GM21576 (cell line): ENCODE data around the gene CCDC86.
"Not testable (repeated sequence)": the region's sequence is repeated elsewhere in the genome, so short reads cannot be mapped to it uniquely, and the experiment has no call there.

ENCODE experiments used
- ATAC-seq: cut with Tn5 transposase; IDR thresholded peaks from one replicate; pipeline ENCODE4 v1.9.1; 2021; ENCODE audit warnings: mild to moderate bottlenecking, moderate library complexity; ENCODE audit not compliant: unreplicated experiment

The CCDC86 gene, protein sequence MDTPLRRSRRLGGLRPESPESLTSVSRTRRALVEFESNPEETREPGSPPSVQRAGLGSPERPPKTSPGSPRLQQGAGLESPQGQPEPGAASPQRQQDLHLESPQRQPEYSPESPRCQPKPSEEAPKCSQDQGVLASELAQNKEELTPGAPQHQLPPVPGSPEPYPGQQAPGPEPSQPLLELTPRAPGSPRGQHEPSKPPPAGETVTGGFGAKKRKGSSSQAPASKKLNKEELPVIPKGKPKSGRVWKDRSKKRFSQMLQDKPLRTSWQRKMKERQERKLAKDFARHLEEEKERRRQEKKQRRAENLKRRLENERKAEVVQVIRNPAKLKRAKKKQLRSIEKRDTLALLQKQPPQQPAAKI

DNA sequence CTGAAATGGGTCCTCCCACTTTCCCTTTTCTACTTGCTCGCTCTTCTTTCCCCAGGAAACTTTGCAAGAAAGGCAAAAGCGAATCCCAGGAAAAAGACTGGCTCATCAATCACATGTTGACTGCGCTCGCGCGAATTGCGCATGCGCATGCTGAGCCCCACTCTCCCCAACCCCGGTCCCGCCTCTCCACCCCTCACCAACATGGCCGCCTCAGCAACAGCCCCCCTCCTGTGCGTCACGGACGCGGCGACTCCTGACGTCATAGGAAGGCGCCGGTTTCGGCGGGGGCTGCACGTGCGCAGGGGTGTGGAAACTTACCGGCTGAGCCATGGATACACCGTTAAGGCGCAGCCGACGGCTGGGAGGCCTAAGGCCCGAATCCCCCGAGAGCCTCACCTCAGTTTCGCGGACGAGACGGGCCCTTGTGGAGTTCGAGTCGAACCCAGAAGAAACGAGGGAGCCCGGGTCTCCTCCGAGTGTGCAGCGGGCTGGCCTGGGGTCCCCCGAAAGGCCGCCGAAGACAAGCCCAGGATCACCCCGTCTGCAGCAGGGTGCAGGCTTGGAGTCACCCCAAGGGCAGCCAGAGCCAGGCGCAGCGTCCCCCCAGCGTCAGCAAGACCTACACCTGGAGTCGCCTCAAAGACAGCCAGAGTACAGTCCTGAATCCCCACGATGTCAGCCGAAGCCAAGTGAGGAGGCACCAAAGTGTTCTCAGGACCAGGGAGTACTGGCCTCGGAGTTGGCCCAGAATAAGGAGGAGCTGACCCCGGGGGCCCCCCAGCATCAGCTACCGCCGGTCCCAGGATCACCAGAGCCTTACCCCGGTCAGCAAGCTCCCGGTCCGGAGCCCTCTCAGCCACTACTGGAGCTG lies at the start of gene CCDC86:
CCDC86 (plus strand) TSS at position 317 of the 871 bp plus-strand sequence; CDS start at position 329, 12 bp downstream.
- peak; percentile 68 for ATAC-seq

DNA sequence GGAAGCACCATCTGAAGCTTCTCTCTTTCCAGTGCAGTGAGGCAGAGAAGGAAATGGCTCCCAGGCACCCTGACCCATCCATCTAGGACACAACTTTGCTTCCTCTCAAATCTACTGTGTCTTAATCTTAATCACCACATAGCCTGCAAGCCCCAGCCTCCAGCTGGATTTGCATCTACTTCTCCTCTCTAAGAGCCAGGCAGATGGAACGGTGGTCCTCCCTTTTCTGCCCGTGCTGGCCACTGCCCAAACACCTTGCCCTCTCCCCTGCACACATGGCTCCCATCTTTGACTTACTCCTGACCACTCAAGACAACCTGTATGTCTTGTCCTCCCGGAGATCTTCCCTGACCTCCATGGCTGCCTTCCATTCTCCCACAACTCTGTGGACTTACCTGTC lies 49.4 kb upstream of the CCDC86 start:
- ATAC-seq: no peak

DNA sequence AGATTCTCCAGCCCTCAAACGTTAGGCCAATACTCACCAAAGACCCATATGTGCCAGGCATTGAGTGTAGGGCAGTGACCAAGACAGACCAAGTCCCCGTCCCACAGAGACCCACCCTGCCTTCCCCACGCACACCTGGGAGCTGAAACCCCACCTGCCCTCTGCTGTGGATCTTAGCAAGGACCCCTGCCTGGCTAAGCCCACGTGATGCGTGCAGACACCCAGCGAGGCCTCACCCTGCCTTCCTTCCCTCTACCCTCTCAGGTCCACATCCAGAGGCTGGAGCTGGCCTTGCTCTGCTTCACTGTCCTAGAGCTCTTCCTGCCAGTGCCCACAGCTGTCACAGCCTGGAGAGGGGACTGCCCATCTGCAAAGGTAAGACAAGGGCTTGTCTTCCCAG lies 46.6 kb upstream of the CCDC86 start:
- ATAC-seq: no peak

DNA sequence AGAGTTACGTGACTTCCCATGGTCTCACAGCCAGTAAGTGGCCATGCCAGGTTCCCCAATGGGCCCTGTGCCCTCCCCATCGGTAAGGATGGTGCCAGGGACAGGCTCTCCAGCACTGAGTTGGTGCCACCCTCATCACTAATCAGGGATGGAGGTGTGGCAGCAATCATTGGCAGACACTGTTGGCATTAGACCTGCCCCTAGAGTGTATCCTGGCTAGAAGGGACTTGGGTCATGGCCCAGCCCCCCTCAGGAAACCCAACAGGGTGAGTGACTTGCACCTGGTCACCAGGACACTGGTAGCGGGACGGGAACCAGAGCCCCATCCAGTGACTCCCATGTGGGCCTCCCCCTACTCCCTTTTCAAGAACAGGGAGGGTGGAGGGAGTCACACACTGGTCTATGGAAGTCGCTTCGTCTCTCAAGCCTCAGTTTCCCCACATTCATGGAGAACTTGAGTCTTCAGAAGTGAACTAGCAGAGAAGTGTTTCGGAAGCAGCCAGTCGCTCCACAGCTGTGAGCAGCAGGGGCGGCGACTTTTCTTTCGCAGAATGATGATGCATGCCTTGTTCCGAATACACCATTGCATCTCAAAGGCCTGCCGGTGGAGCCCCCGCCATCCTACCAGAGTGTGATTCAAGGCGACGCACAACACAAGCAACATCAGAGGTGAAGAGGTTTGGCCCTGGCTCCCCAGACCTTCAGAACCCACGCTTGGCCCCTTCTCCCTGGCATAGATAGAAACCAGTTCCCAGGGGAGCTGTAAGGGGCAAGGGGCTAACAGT lies 43.9 kb upstream of the CCDC86 start:
- no peak for ATAC-seq

DNA sequence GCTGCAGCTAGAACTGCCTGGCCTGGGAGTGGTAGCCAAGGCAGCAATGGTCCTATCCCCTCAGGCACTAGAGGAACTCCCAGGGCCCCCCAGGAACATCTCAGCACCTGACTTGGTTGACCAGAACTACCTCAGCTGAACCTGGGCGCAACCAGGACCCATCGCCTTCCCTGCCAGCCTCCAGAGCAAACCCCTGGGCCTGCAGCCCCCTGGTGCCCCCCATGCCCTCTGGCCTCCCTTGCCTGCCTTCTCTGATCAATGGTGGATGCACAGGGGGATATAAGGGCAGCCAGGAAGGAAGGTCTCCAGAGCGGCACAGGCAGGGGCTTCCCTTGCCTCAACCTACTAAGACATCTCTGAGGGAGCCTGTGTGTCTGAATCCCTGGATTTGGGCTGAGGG lies 43.3 kb upstream of the CCDC86 start:
- no peak for ATAC-seq

DNA sequence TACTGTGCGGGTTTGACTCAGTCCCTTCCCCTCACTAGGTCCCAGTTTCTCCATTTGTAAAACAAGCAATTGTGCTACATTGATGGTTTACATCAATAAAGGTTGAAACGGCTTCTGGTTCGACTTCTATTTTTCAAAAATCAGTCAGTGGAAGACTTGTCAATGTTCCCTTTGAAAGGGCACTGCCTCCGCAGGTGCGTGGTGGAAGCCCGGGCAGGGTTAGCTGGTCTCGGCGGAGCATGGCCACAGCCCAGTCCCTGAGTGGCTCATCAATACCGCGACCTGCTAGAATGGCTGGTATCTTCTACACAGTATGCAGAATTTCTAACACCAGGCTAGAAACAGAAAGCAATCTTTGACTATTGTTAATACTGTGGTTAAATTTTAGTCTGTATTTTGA lies 40.7 kb upstream of the CCDC86 start:
- ATAC-seq: no peak

DNA sequence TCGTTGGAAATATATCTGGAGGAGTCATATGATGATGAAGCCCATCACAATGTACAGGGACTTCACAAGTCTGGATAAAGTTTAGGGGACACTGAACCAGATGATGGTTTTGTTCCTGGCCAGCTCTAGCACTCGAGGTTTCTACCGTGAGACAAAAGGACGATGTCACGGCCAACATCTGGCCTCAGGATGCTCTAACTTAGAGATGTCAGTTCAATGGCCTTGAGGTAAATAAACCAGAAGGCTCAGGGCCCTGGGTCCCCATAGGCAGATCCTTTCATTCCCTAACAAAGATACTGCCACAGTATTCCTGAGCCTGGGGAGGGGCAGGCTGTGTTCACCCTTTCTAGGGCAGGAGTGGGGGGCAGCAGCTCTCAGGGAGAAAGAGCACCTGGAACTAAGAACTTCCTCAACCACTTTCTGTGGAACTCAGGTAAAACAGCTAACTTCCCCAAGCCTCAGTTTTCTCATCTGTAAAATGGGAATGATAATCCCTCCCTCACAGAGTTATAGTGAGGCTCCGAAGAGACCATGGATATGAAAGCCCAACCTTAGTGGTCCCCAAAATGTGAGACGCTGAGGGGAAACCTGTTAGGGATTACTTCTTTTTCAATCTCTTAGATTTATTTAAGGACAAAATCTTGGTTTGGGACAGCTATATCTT lies 38.5 kb upstream of the CCDC86 start:
- no peak for ATAC-seq

DNA sequence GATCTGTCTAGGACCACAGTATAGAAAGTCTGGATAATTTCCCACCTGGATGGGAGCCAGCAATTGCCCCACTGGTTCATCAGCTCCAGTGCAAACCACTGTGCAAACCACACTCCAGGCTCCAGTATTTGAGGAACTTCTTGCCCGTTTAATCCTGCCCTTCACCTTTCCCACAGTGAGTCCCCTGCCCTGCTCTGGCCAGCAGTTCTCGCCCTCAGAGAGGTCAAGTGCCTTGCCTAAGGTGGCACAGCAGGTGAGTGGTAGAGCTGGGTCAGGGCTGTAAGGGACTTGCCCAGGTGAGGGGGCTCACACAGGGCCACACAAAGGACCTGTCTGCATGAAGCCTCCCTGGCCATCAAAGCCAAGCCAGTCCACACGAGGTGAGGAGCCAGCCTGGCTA lies 32.7 kb upstream of the CCDC86 start:
- no peak for ATAC-seq

DNA sequence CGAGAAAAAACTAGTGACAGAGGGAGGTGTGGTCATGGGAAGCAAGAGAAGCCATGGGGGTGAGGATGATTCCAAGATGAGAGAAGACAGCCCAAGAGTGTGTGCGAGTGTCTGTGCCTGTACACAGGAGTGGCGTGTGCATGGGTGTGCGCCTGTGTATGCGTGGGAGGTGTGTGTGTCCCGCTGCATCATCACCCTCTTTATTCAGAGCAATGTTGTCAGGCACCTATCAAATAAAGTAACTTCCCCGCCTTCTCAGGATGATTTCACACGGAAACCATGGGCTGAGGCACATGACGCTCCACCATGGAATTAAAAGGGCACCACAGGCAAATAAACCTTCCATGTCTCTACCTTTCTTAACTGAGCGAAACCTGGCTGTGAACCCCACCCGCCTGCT lies 32.2 kb upstream of the CCDC86 start:
- ATAC-seq: no peak

DNA sequence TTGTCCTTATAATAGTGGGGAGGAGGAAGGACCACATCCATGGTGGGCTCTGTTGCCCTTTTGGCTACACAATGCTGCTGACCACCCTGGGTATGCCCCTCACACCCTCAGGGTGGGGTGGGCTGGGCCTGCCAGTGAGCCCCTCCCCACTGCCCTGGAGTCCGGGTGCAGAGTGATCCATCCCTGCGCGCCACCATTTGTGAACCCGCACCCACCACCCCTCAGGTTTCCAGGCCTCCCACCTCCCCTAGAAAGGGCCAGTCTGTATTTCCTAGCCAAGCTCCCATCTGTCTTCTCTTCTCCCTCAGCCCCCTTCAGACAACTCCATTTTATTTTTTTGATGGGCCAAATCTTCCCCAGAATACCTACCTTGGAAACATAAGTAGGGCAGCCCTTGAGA lies 31.8 kb upstream of the CCDC86 start:
- no peak for ATAC-seq

DNA sequence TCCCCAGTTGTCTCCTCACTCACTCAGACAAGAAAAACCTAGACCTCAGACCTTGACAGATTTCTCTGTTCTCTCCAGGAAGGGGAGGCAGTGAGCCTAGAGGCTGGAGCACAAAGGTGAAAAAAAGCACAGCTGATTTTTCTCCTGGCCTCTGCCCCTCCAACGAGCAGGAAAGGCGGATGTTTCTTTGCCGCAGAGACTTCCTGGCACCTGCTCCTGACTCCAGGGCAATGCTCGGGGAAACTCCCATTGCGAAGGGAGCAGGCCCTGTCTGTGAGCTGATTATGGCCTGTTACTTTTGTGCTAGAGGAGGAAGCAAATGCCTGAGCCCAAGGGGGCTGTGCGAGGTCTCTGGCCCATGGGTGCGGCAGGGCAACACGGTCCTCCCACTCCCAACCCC lies 31.3 kb upstream of the CCDC86 start:
- no peak for ATAC-seq

DNA sequence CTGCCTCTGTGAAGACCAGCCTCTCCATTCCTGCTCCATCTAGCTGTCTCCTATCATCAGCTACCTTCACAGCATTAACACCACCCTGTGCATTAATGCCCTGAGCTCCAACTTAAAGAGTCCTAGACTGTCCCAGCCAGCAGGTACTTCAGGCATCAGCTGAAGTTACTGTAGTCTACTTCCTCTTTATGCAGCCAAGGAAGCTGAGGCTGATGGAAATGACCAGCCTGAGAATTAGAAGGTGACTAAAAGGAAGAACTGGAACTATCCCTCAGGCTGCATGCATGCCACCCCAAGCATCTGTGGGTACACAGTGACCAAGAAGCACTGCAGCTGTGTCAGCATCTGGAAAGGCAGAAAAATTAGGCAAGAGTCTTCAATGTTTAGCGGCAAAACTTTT lies 28.6 kb upstream of the CCDC86 start:
- no peak for ATAC-seq

DNA sequence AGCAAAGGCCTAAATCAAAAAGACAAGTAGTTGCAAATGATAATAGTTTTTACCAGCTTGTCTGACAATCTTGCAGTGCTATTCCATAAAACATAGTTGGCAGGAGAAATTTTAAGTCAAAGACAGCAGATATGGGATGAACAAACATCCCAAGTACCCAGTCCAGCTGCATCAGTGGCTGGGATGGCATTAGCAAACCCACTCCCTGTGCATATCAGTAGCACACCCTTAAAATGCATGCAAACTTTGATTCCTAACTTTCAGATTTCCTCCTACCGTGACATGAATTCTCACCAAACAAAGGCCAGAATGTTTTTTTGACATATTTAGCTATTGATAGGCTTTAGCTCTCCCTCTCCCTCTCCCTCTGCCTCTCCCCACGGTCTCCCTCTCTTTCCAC lies 27.8 kb upstream of the CCDC86 start:
- ATAC-seq: no peak

DNA sequence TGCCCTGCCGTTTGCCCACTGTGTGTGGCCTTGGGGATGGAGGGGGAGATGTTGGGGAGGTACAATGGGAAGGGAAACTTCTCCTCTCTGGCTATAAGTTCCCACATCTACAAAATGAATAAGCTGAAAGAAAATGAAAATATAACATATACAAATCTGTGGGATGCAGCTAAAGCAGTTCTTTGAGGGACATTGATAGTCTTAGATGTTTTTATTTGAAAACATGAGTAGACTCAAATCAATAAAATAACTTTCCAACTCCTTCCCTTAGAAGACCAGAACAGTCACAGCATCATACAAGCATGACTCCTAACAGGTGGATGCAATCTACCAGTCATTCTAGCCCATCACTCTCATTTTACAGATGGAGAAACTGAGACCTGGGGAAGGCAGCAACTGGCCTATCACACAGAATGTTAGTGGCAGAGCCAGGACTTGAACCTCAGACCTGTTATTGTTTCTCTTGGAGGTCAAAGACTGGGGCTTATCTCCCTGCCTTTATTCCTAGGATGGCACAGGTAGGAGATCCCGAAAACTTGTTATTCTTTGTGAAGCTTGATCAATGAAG lies 25.2 kb upstream of the CCDC86 start:
- ATAC-seq: no peak

DNA sequence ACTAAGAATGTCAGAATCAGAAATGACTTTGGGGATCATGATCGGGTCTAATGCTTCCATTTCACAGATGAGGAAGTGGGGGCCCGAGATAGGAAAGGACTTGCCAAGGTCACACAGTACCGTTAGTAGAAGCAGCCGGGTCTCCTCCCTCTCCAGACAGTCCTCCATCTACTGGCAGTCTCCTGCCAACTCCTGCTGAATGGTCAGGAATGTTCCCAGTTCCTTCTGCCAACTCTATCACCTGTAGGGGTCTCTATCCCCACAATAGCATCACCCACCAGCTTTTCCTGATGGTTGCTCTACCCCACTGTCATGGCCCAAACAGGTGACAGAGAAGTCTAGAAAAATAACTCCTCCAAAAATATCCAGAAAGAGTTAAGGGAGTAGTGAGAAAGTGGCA lies 23.9 kb upstream of the CCDC86 start:
- ATAC-seq: no peak

DNA sequence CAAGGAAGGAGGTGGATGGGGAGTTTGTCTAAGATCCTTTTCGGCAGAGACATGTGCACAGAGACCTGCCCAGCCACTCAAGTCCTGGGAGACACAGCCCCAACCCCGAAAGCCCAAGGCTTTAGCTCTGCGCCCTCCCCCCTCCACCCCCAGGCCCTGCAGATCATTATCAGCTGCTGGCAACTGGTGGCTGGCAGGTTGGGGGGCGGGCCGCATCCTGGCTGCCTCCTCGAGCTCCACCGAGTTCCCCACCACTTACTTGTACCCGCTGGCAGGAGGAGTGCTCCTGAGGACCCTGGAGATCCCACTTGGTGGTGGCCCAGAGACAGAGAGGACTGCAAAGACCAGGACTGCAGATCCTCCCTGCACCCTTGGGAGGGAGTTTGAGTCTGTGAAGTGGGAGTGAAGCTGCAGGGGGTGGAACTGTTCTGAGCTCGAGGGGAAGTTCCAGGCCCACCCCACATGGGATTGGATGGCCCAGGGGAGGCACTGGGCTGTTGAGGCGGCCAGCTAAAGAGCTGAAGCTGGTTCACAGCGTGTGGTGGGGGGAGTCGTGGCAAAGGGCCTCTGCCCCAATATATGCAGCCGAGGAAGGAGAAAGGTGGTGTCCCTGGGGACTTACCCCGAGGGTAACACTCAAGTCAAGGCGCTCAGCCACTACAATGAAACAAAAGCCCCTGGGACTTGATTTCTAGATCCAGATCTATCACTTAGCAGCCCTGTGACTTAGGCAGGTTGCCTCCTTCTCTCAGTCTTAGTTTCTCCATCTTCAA lies 19.9 kb upstream of the CCDC86 start:
- no peak for ATAC-seq

DNA sequence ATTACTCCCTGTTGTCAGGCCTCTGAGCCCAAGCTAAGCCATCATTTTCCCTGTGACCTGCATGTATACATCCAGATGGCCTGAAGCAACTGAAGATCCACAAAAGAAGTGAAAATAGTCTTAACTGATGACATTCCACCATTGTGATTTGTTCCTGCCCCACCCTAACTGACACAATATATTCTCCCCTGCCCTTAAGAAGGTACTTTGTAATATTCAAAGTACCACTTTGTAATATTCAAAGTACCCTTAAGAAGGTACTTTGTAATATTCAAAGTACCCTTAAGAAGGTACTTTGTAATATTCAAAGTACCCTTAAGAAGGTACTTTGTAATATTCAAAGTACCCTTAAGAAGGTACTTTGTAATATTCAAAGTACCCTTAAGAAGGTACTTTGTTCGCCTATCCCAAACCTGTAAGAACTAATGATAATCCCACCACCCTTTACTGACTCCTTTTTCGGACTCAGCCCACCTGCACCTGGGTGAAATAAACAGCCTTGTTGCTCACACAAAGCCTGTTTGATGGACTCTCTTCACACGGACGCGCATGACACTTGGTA lies 18.1 kb upstream of the CCDC86 start:
- not testable (repeated sequence) for ATAC-seq

DNA sequence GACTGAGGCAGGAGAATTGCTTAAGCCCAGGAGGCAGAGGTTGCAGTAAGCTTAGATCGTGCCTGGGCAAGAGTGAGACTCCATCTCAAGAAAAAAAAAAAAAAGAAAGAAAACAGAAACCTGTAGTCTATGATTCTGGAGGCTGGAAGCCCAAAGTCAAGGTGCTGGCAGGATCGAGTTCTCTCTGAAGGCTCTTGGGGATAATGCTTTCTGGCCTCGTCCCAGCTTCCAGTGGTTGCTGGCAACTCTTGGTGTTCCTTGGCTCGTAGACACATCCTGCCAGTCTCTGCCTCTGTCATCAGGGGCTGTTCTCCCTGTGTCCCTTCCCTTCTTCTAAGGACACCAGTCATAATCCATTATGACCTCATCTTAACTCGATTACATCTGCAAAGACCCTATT lies 16.8 kb upstream of the CCDC86 start:
- no peak for ATAC-seq

DNA sequence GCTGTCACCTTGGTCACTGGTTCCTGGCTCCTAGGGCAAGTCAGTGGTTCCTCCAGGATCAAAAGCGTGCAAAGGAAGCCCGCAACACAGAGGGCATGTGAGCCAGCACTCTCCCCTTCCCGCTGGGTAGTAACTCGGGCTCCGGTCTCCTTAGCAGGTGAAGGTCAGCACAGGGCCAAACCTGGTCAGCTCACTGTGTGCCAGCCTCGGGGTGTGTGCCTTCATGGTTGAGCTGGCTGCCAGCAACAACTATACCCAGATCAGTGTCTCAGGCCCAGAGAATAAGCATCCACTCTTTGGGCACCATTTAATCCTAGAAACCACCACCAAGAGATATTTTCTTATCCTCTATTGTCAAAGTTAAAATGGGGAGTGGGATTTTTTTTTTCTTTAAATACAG lies 16.1 kb upstream of the CCDC86 start:
- ATAC-seq: no peak
